HL-60 (cell line): ENCODE results near the gene MAGI2.

Experiments
- DNase-seq, 2 experiments: peaks; one replicate each; pipeline ENCODE4 v3.0.0-alpha.2; 2010 to 2020; ENCODE audit warnings: low read depth in 1 of 2, low spot score in 1 of 2
- H3K27ac ChIP-seq: fragments of 250-450 bp; sonication (Bioruptor Pico); replicated peaks from 2 replicates; pipeline ENCODE4 v1.5.1; 2020; ENCODE audit warnings: mild to moderate bottlenecking, moderate library complexity
- H3K27me3 ChIP-seq: fragments of 250-450 bp; sonication (Bioruptor Pico); 2 replicates; pipeline ENCODE4 v1.5.1; 2021; ENCODE audit warnings: mild to moderate bottlenecking, moderate library complexity; ENCODE audit not compliant: insufficient read depth, poor library complexity, severe bottlenecking
- H3K4me3 ChIP-seq: replicated peaks from 2 replicates; pipeline ENCODE4 v1.5.1; 2011; ENCODE audit warnings: mild to moderate bottlenecking, control low read depth, low read length; ENCODE audit not compliant: insufficient read depth
- CTCF ChIP-seq: IDR thresholded peaks from one replicate; pipeline ENCODE4 v1.5.1; 2011; ENCODE audit warnings: low read length, control low read depth, inconsistent platforms; ENCODE audit not compliant: insufficient read depth
- GABPA ChIP-seq: IDR thresholded peaks from 2 replicates; pipeline ENCODE4 v1.6.1; 2012; ENCODE audit warnings: low read depth
- POLR2AphosphoS5 ChIP-seq: IDR thresholded peaks from 2 replicates; pipeline ENCODE4 v1.6.1; 2012; ENCODE audit warnings: low read depth
- REST ChIP-seq: IDR thresholded peaks from 2 replicates; pipeline ENCODE4 v1.6.1; 2012; ENCODE audit warnings: low read depth; ENCODE audit not compliant: insufficient replicate concordance
- SPI1 ChIP-seq: IDR thresholded peaks from 2 replicates; pipeline ENCODE4 v1.6.1; 2012; ENCODE audit warnings: low read depth, mild to moderate bottlenecking, borderline replicate concordance

The MAGI2 gene

GRCh38 chr7:78558566-78558965 is 894.9 kb downstream of the MAGI2 start:
- no peak overlapping the region for H3K27ac ChIP-seq
- H3K4me3 ChIP-seq: no peak overlapping the region
- no peak for TF ChIP-seq GABPA
- TF ChIP-seq POLR2AphosphoS5: no peak
- no peak for TF ChIP-seq REST
- TF ChIP-seq SPI1: no peak
- no peak for TF ChIP-seq CTCF
- DNase-seq: no peak
- H3K27me3 ChIP-seq: no peaks in the 10 kb centered on the region

DNA sequence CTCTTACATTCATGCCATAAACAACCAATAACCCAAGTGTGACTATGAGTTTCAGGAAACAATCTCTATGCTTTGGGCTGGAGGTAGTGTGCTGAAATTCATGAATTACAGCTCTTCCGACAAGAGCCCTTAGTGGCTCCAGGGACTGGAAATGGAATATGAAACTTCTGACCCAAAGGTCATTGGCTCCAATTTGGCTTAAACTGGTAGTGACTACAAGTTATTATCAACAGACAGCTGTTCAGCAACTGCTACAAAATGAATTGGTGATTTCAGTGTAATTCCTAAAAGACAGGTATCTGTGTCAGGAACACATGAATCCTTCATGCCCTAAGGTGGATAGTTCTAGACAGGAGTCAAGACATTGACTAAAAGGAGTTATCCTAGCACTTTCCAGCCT is 909.5 kb downstream of the MAGI2 start:
- no peak overlapping the region for H3K4me3 ChIP-seq
- TF ChIP-seq GABPA (no peak), SPI1 (no peak), REST (no peak), CTCF (no peak), POLR2AphosphoS5 (no peak)
- H3K27ac ChIP-seq: no peak overlapping the region
- H3K27me3 ChIP-seq: no peaks in the 10 kb centered on the region
- DNase-seq: no peak

- no peak for DNase-seq
- H3K4me3 ChIP-seq: no peak overlapping the region
- no peaks in the 10 kb centered on the region for H3K27me3 ChIP-seq
- TF ChIP-seq GABPA (no peak), POLR2AphosphoS5 (no peak), CTCF (no peak), REST (no peak), SPI1 (no peak)
- no peak overlapping the region for H3K27ac ChIP-seq
Observed at GRCh38 chr7:78542981-78543380, 910.5 kb downstream of the MAGI2 start.
